ENCODE results near the gene BTG4. TPM values are rescaled to one million over a fixed set of nuclear protein-coding genes. Genes with fewer than 3 reads are reported as not detected.

The BTG4 gene
- total and polyA plus RNA-seq, 12 donors = not detected

DNA sequence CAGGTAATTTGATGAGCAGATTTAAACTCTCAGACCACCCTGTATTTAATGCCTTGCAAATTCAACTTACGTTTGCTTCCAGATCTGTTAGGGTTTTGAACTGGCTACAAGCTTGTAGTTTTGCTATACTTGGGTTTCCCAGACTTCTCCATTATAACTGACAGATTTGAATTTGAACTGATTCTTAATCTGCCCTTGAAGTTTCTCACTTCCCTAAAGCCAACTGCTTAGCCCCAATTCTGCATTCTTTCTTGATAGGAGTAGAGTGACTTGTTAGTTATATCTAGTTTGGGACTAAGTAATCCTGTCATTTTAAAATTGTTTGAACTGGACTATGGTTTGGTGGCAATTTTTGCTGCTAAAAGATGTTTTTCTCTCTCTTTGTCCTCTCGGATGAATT is 38.1 kb upstream of the BTG4 start:
- H3K4me1 ChIP-seq (replicated peaks in 1 of 2) = no peaks in the 10 kb centered on the region
- H3K27ac ChIP-seq = no peak overlapping the region
- H3K36me3 ChIP-seq (replicated peaks in 1 of 2) = no peaks in the 10 kb centered on the region
- intact Hi-C loops (cut with DNase I) = no loop called here
- no peaks in the 10 kb centered on the region for H3K27me3 ChIP-seq
- H3K4me3 ChIP-seq = no peak overlapping the region
- TF ChIP-seq, protein P1, sequence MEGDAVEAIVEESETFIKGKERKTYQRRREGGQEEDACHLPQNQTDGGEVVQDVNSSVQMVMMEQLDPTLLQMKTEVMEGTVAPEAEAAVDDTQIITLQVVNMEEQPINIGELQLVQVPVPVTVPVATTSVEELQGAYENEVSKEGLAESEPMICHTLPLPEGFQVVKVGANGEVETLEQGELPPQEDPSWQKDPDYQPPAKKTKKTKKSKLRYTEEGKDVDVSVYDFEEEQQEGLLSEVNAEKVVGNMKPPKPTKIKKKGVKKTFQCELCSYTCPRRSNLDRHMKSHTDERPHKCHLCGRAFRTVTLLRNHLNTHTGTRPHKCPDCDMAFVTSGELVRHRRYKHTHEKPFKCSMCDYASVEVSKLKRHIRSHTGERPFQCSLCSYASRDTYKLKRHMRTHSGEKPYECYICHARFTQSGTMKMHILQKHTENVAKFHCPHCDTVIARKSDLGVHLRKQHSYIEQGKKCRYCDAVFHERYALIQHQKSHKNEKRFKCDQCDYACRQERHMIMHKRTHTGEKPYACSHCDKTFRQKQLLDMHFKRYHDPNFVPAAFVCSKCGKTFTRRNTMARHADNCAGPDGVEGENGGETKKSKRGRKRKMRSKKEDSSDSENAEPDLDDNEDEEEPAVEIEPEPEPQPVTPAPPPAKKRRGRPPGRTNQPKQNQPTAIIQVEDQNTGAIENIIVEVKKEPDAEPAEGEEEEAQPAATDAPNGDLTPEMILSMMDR (IDR thresholded peaks at IDR 0.05) = no peak
- TF ChIP-seq POLR2A (IDR thresholded peaks at IDR 0.05) = no peak
- DNase-seq = no peak
- 82 to 98% (median 91%) methylated on average over 2 of the region's 2 CpGs for WGBS, 4 donors
- no peaks in the 10 kb centered on the region for H3K9me3 ChIP-seq (replicated peaks in 1 of 3)

DNA sequence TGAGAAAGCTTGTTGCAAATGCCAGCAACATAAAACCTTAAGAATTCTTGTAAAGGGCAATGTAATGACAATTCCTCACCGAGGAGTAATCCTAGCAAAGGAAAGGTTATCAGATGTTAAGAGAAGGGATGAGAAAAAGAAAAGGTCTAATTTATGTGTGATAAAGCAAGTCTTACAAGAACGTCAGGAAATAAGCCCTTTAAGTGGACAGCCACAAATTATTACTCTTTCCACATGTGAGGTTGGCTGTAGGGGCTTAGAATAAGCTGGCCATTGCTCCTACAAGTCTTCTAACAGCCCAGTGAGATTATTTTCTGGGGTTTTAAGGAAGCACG is 37.6 kb upstream of the BTG4 start:
- H3K4me1 ChIP-seq (replicated peaks in 1 of 2) = no peaks in the 10 kb centered on the region
- H3K27me3 ChIP-seq = no peaks in the 10 kb centered on the region
- H3K36me3 ChIP-seq (replicated peaks in 1 of 2) = no peaks in the 10 kb centered on the region
- intact Hi-C loops (cut with DNase I) = no loop called here
- no peaks in the 10 kb centered on the region for H3K9me3 ChIP-seq (replicated peaks in 1 of 3)
- TF ChIP-seq, protein P1 (IDR thresholded peaks at IDR 0.05) = no peak
- no peak for TF ChIP-seq POLR2A (IDR thresholded peaks at IDR 0.05)
- H3K27ac ChIP-seq = no peak overlapping the region
- 71 to 78% (median 74%) methylated on average over 3 of the region's 3 CpGs for WGBS, 4 donors
- no peak for DNase-seq
- H3K4me3 ChIP-seq = no peak overlapping the region

DNA sequence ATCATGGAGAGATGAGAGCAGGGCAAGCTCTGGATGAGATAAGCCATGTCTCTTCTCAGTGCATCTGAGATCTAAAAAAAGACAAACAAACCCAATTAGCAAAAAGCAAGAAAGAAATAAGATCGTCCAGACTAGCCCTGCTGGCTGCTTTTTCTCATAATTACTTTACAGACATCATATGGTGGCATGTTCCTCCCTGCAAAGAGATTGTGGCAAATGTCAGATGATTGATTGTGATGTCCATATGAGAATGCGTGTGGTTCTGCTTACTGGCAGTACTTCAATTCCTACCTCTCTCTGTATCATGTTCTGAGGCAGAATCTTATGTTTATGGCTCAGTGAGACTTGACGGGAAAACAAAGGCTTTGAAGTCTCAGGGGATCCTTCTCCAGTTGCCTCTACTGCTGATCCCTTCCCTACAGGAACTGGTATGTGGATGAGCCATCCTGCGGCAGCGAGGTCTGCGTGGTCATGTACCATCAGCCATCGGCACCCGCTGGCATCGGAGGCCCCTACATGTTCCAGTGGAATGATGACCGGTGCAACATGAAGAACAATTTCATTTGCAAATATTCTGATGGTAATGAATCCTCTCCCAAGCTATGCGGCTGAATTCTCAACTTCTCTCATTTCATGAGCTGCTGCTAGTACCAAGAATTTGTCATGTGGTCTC is 37.1 kb upstream of the BTG4 start:
- WGBS, 4 donors = 80 to 89% (median 84%) methylated on average over 11 of the region's 11 CpGs
- Histone ChIP-seq H3K4me3 (no peak overlapping the region), H3K27ac (no peak overlapping the region), H3K4me1 (replicated peaks in 1 of 2) (no peaks in the 10 kb centered on the region), H3K36me3 (replicated peaks in 1 of 2) (no peaks in the 10 kb centered on the region), H3K27me3 (no peaks in the 10 kb centered on the region), H3K9me3 (replicated peaks in 1 of 3) (no peaks in the 10 kb centered on the region)
- no peak for DNase-seq
- no peak for TF ChIP-seq POLR2A (IDR thresholded peaks at IDR 0.05)
- TF ChIP-seq, protein P1 (IDR thresholded peaks at IDR 0.05) = no peak
- intact Hi-C loops (cut with DNase I) = no loop called here

DNA sequence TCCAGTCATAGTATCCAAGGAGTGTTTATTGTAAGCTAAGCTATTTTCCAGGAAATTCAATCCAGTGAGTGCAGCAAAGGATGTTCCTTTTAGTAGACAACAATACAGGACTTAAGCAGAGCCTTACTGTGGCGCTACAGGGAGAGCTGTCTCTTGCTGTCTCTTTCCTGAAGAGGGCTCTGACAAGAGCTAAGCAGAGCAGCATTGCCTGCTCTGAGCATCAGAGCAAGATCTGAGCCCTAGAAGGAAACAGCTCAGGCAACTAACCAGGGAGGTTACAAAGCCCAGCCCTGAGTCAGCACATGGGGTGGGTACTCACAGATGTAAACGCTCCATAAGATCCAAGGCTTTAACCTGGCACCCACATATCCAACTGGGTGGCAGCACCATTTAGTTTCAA is 36.3 kb upstream of the BTG4 start:
- TF ChIP-seq, protein P1 (IDR thresholded peaks at IDR 0.05) = no peak
- no peak for TF ChIP-seq POLR2A (IDR thresholded peaks at IDR 0.05)
- intact Hi-C loops (cut with DNase I) = no loop called here
- Histone ChIP-seq H3K4me1 (replicated peaks in 1 of 2) (no peaks in the 10 kb centered on the region), H3K36me3 (replicated peaks in 1 of 2) (no peaks in the 10 kb centered on the region), H3K27ac (no peak overlapping the region), H3K4me3 (no peak overlapping the region), H3K27me3 (no peaks in the 10 kb centered on the region), H3K9me3 (replicated peaks in 1 of 3) (no peaks in the 10 kb centered on the region)
- DNase-seq = no peak
- 87 to 93% (median 92%) methylated on average over 1 to 2 of the region's 2 CpGs; no CpG with 5 or more reads in 1 of the 4 donors for WGBS, 4 donors
